Mesendoderm (in vitro differentiated cells): ENCODE results near the gene NTHL1.

ENCODE experiments used
- DNase-seq: peaks from one replicate; pipeline ENCODE4 v3.0.0; 2013
- H2AK5ac ChIP-seq: 2 replicates; pipeline ENCODE4 v1.6.1; 2013; ENCODE audit warnings: low read length, inconsistent platforms
- H2BK120ac ChIP-seq: 2 replicates; pipeline ENCODE4 v1.6.1; 2013; ENCODE audit warnings: low read depth, mild to moderate bottlenecking, low read length, moderate library complexity, mixed read lengths
- H2BK15ac ChIP-seq: replicated peaks from 2 replicates; pipeline ENCODE4 v1.6.1; 2013; ENCODE audit warnings: low read depth, mild to moderate bottlenecking, moderate library complexity
- H2BK5ac ChIP-seq: 2 replicates; pipeline ENCODE4 v1.6.1; 2013; ENCODE audit warnings: low read length, inconsistent platforms
- H3K18ac ChIP-seq: 2 replicates; pipeline ENCODE4 v1.6.1; 2013; ENCODE audit warnings: mild to moderate bottlenecking, low read length, mixed read lengths
- H3K23ac ChIP-seq: one replicate; pipeline ENCODE4 v1.6.1; 2013; ENCODE audit warnings: low read length
- H3K27ac ChIP-seq: 2 replicates; pipeline ENCODE4 v1.5.1; 2013; ENCODE audit warnings: low read depth, mild to moderate bottlenecking, inconsistent platforms, low read length, moderate library complexity
- H3K27me3 ChIP-seq: 2 replicates; pipeline ENCODE4 v1.6.1; 2013; ENCODE audit warnings: low read length, control low read depth, mild to moderate bottlenecking, inconsistent platforms; ENCODE audit not compliant: insufficient read depth, poor library complexity
- H3K36me3 ChIP-seq: 2 replicates; pipeline ENCODE4 v1.6.1; 2013; ENCODE audit warnings: low read length, inconsistent platforms; ENCODE audit not compliant: control insufficient read depth, insufficient read depth
- H3K4ac ChIP-seq: one replicate; pipeline ENCODE4 v1.6.1; 2013; ENCODE audit warnings: low read depth, mild to moderate bottlenecking, low read length, moderate library complexity
- H3K4me1 ChIP-seq: 2 replicates; pipeline ENCODE4 v1.6.1; 2013; ENCODE audit warnings: low read depth, low read length, inconsistent platforms; ENCODE audit not compliant: control insufficient read depth
- H3K4me2 ChIP-seq: 2 replicates; pipeline ENCODE4 v1.6.1; 2013; ENCODE audit warnings: low read length
- H3K4me3 ChIP-seq: 2 replicates; pipeline ENCODE4 v1.5.1; 2013; ENCODE audit warnings: mild to moderate bottlenecking, low read length
- H3K56ac ChIP-seq: one replicate; pipeline ENCODE4 v1.6.1; 2013; ENCODE audit warnings: low read length
- H3K79me1 ChIP-seq: 2 replicates; pipeline ENCODE4 v1.6.1; 2013; ENCODE audit warnings: low read length, inconsistent platforms
- H3K79me2 ChIP-seq: 2 replicates; pipeline ENCODE4 v1.6.1; 2013; ENCODE audit warnings: mild to moderate bottlenecking, low read length; ENCODE audit not compliant: control insufficient read depth, insufficient read depth
- H3K9ac ChIP-seq: 2 replicates; pipeline ENCODE4 v1.6.1; 2013; ENCODE audit warnings: low read length, inconsistent platforms
- H4K5ac ChIP-seq: one replicate; pipeline ENCODE4 v1.6.1; 2013; ENCODE audit warnings: low read length
- H4K8ac ChIP-seq: one replicate; pipeline ENCODE4 v1.6.1; 2013; ENCODE audit warnings: low read depth, mild to moderate bottlenecking, control low read depth, low read length, moderate library complexity
- WGBS: extraction: QIAGEN DNeasy Blood & Tissue Kit; methylation state at CpG from one replicate; pipeline ENCODE4 v1.1.7; 2013; ENCODE audit warnings: low lambda C conversion rate, missing lambda C conversion rate; ENCODE audit not compliant: insufficient coverage; ENCODE audit errors: extremely low coverage; 5-methylcytosine and 5-hydroxymethylcytosine counted together

The NTHL1 gene

GRCh38 chr16:2092866-2093265, 45.2 kb upstream of the NTHL1 start:
- no peak overlapping the region for H2BK5ac ChIP-seq
- H3K4me1 ChIP-seq, result peaks cover 1% of the 10 kb centered on the region

GRCh38 chr16:2092256-2092620, 44.6 kb upstream of the NTHL1 start:
- H3K18ac ChIP-seq, result no peak overlapping the region
- H3K79me2 ChIP-seq, result no peaks in the 10 kb centered on the region
- no peak overlapping the region for H3K4me2 ChIP-seq
- H3K27me3 ChIP-seq, result no peaks in the 10 kb centered on the region
- no peaks in the 10 kb centered on the region for H3K79me1 ChIP-seq
- H4K5ac ChIP-seq, result no peak overlapping the region
- no peak overlapping the region for H3K4ac ChIP-seq
- H3K23ac ChIP-seq, result no peak overlapping the region
- no peak overlapping the region for H3K4me3 ChIP-seq
- no peak overlapping the region for H2AK5ac ChIP-seq
- no peak overlapping the region for H3K9ac ChIP-seq
- H3K36me3 ChIP-seq, result peaks cover 2% of the 10 kb centered on the region
- H2BK120ac ChIP-seq, result no peak overlapping the region
- peaks cover 1% of the 10 kb centered on the region for H3K4me1 ChIP-seq
- whole genome bisulfite sequencing, result no CpG with 5 or more reads among the region's 16 CpGs
- no peak for DNase-seq
- H2BK15ac ChIP-seq, result no peak overlapping the region
- H3K27ac ChIP-seq, result no peak overlapping the region
- no peak overlapping the region for H3K56ac ChIP-seq
- no peak overlapping the region for H2BK5ac ChIP-seq
- H4K8ac ChIP-seq, result no peak overlapping the region

More at GRCh38 chr16:2092866-2093265, 45.2 kb upstream of the NTHL1 start:
- Histone ChIP-seq H3K4me2 (no peak overlapping the region), H2AK5ac (no peak overlapping the region), H2BK120ac (no peak overlapping the region), H3K79me2 (no peaks in the 10 kb centered on the region), H3K23ac (no peak overlapping the region), H4K8ac (no peak overlapping the region), H3K79me1 (no peaks in the 10 kb centered on the region), H3K27ac (no peak overlapping the region), H3K27me3 (no peaks in the 10 kb centered on the region), H3K36me3 (peaks cover 2% of the 10 kb centered on the region), H3K4ac (no peak overlapping the region), H3K4me3 (no peak overlapping the region), H3K9ac (no peak overlapping the region), H3K56ac (no peak overlapping the region), H4K5ac (no peak overlapping the region), H2BK15ac (no peak overlapping the region), H3K18ac (no peak overlapping the region)
- WGBS, result no CpG with 5 or more reads among the region's 13 CpGs
- no peak for DNase-seq

- H3K4me2 ChIP-seq, result peak overlapping the region; percentile 38
- H3K56ac ChIP-seq, result peak overlapping the region; percentile 85
- H3K4me3 ChIP-seq, result peak overlapping the region; percentile 7
- H2AK5ac ChIP-seq, result no peak overlapping the region
- no peak overlapping the region for H2BK120ac ChIP-seq
- H3K4ac ChIP-seq, result no peak overlapping the region
- peak; percentile 33 for DNase-seq
- H3K27ac ChIP-seq, result peak overlapping the region; percentile 8
- no peaks in the 10 kb centered on the region for H3K79me2 ChIP-seq
- no peak overlapping the region for H4K8ac ChIP-seq
- peaks cover 1% of the 10 kb centered on the region for H3K4me1 ChIP-seq
- H3K23ac ChIP-seq, result no peak overlapping the region
- peaks cover 2% of the 10 kb centered on the region for H3K36me3 ChIP-seq
- H2BK15ac ChIP-seq, result no peak overlapping the region
- H3K18ac ChIP-seq, result no peak overlapping the region
- H3K79me1 ChIP-seq, result no peaks in the 10 kb centered on the region
- WGBS, result no CpG with 5 or more reads among the region's 49 CpGs
- no peak overlapping the region for H2BK5ac ChIP-seq
- no peaks in the 10 kb centered on the region for H3K27me3 ChIP-seq
- H4K5ac ChIP-seq, result no peak overlapping the region
- peak overlapping the region; percentile 74 for H3K9ac ChIP-seq
Measured at GRCh38 chr16:2091547-2092255, 44.1 kb upstream of the NTHL1 start.

GRCh38 chr16:2090777-2091546, 43.3 kb upstream of the NTHL1 start:
- H3K56ac ChIP-seq, result peak overlapping the region; percentile 85
- H3K79me1 ChIP-seq, result no peaks in the 10 kb centered on the region
- no peak overlapping the region for H3K18ac ChIP-seq
- H2BK120ac ChIP-seq, result no peak overlapping the region
- H3K4me3 ChIP-seq, result peak overlapping the region; percentile 7
- H3K23ac ChIP-seq, result no peak overlapping the region
- H3K27ac ChIP-seq, result peak overlapping the region; percentile 8
- no peak overlapping the region for H3K4ac ChIP-seq
- H2BK5ac ChIP-seq, result no peak overlapping the region
- no CpG with 5 or more reads among the region's 101 CpGs for WGBS
- no peak overlapping the region for H2BK15ac ChIP-seq
- no peak overlapping the region for H2AK5ac ChIP-seq
- H3K79me2 ChIP-seq, result no peaks in the 10 kb centered on the region
- no peak overlapping the region for H4K8ac ChIP-seq
- H3K36me3 ChIP-seq, result peaks cover 2% of the 10 kb centered on the region
- DNase-seq, result peak; percentile 88
- H3K4me1 ChIP-seq, result peaks cover 1% of the 10 kb centered on the region
- H3K4me2 ChIP-seq, result peak overlapping the region; percentile 98
- H4K5ac ChIP-seq, result no peak overlapping the region
- peak overlapping the region; percentile 74 for H3K9ac ChIP-seq
- no peaks in the 10 kb centered on the region for H3K27me3 ChIP-seq

GRCh38 chr16:2090481-2090776, 42.8 kb upstream of the NTHL1 start:
- H3K36me3 ChIP-seq, result peaks cover 2% of the 10 kb centered on the region
- no peak overlapping the region for H3K18ac ChIP-seq
- peaks cover 1% of the 10 kb centered on the region for H3K4me1 ChIP-seq
- no peak overlapping the region for H3K4ac ChIP-seq
- H3K79me2 ChIP-seq, result no peaks in the 10 kb centered on the region
- no peak for DNase-seq
- no peak overlapping the region for H2BK5ac ChIP-seq
- H4K5ac ChIP-seq, result no peak overlapping the region
- no peak overlapping the region for H2BK120ac ChIP-seq
- H3K27ac ChIP-seq, result no peak overlapping the region
- peak overlapping the region; percentile 70 for H3K56ac ChIP-seq
- H3K23ac ChIP-seq, result no peak overlapping the region
- no peaks in the 10 kb centered on the region for H3K27me3 ChIP-seq
- H3K4me2 ChIP-seq, result no peak overlapping the region
- H3K4me3 ChIP-seq, result no peak overlapping the region
- no peak overlapping the region for H2AK5ac ChIP-seq
- WGBS, result no CpG with 5 or more reads among the region's 14 CpGs
- H4K8ac ChIP-seq, result no peak overlapping the region
- H2BK15ac ChIP-seq, result no peak overlapping the region
- H3K79me1 ChIP-seq, result no peaks in the 10 kb centered on the region
- peak overlapping the region; percentile 73 for H3K9ac ChIP-seq
